IMR-90 (cell line): ENCODE data around the gene DUSP8. TPM values are rescaled to one million over a fixed set of nuclear protein-coding genes. Genes with fewer than 3 reads are reported as not detected.

Experiments
- ATAC-seq: fragments of 200-7000 bp; cut with Tn5 transposase; 2 replicates; pipeline ENCODE4 v1.9.1; 2020; ENCODE audit warnings: low read depth, mild to moderate bottlenecking, moderate library complexity
- BruUV-seq: library from RNA; stranded (reverse); fragments of 400-500 nt; replicated peaks from 2 replicates; lab custom pipeline; 2021; lab: Mats Ljungman, UMichigan
- CTCF ChIA-PET: fragments of 300-600 bp; formaldehyde crosslinking; extraction: SDS; loops from one replicate; lab custom pipeline; 2021; ENCODE audit warnings: antibody characterized with exemption; lab: Yijun Ruan, JAX
- POLR2A ChIA-PET: fragments of 300-600 bp; sonication (Branson Sonifier 250); formaldehyde crosslinking; loops from one replicate; lab custom pipeline; 2022; ENCODE audit warnings: antibody characterized with exemption; ENCODE audit not compliant: unreplicated experiment; lab: Charles Lee
- DNase-seq: peaks from one replicate; pipeline ENCODE4 v3.0.0; 2013
- H2AFZ ChIP-seq: replicated peaks from 2 replicates; pipeline ENCODE3; 2013; ENCODE audit warnings: low read length, mild to moderate bottlenecking; ENCODE audit not compliant: poor library complexity
- H2AK5ac ChIP-seq: 2 replicates; pipeline ENCODE4 v1.6.1; 2013; ENCODE audit warnings: low read depth, low read length, inconsistent platforms
- H2AK9ac ChIP-seq: replicated peaks from 2 replicates; pipeline ENCODE3; 2013; ENCODE audit warnings: mild to moderate bottlenecking, low read depth, low read length, moderate library complexity; ENCODE audit not compliant: poor library complexity
- H2BK120ac ChIP-seq: 2 replicates; pipeline ENCODE4 v1.6.1; 2013; ENCODE audit warnings: low read depth, low read length, inconsistent platforms
- H2BK15ac ChIP-seq: 3 replicates; pipeline ENCODE4 v1.6.1; 2013; ENCODE audit warnings: low read depth, low read length, inconsistent platforms
- H2BK20ac ChIP-seq: 2 replicates; pipeline ENCODE4 v1.6.1; 2013; ENCODE audit warnings: low read depth, mild to moderate bottlenecking, inconsistent platforms, low read length, moderate library complexity
- H2BK5ac ChIP-seq: 2 replicates; pipeline ENCODE4 v1.6.1; 2013; ENCODE audit warnings: mild to moderate bottlenecking, low read depth, low read length, inconsistent platforms; ENCODE audit not compliant: poor library complexity, severe bottlenecking
- H3K14ac ChIP-seq: replicated peaks from 2 replicates; pipeline ENCODE4 v1.6.1; 2013; ENCODE audit warnings: low read depth, low read length, inconsistent platforms
- H3K18ac ChIP-seq: 2 replicates; pipeline ENCODE4 v1.6.1; 2013; ENCODE audit warnings: low read depth, low read length, control low read depth
- H3K23ac ChIP-seq: 2 replicates; pipeline ENCODE4 v1.6.1; 2013; ENCODE audit warnings: low read depth, low read length, inconsistent platforms
- H3K27ac ChIP-seq: 2 replicates; pipeline ENCODE4 v1.5.1; 2013; ENCODE audit warnings: mild to moderate bottlenecking, control low read depth, low read length; ENCODE audit not compliant: insufficient read depth
- H3K27me3 ChIP-seq: 2 replicates; pipeline ENCODE4 v1.6.1; 2013; ENCODE audit warnings: low read length; ENCODE audit not compliant: control insufficient read depth, insufficient read depth
- H3K36me3 ChIP-seq: 2 replicates; pipeline ENCODE4 v1.6.1; 2013; ENCODE audit warnings: low read length, mixed read lengths; ENCODE audit not compliant: control insufficient read depth, insufficient read depth
- H3K4ac ChIP-seq: 2 replicates; pipeline ENCODE4 v1.6.1; 2013; ENCODE audit warnings: low read depth, low read length, inconsistent platforms
- H3K4me1 ChIP-seq: 2 replicates; pipeline ENCODE4 v1.6.1; 2013; ENCODE audit warnings: low read length, mixed read lengths; ENCODE audit not compliant: control insufficient read depth, insufficient read depth
- H3K4me2 ChIP-seq: 2 replicates; pipeline ENCODE4 v1.6.1; 2013; ENCODE audit warnings: low read depth, mild to moderate bottlenecking, control low read depth, low read length, moderate library complexity
- H3K4me3 ChIP-seq: 2 replicates; pipeline ENCODE4 v1.5.1; 2013; ENCODE audit warnings: low read depth, mild to moderate bottlenecking, control low read depth, low read length, moderate library complexity; ENCODE audit not compliant: insufficient read depth
- H3K56ac ChIP-seq: 2 replicates; pipeline ENCODE4 v1.6.1; 2013; ENCODE audit warnings: low read length, inconsistent platforms; ENCODE audit not compliant: insufficient read depth; ENCODE audit errors: extremely low read depth
- H3K79me1 ChIP-seq, 2 experiments: 2 replicates each; pipeline ENCODE4 v1.6.1; 2013; ENCODE audit warnings: low read length in 2 of 2, inconsistent platforms in 1 of 2, low read depth in 1 of 2
- H3K9ac ChIP-seq: 2 replicates; pipeline ENCODE4 v1.6.1; 2013; ENCODE audit warnings: low read depth, low read length, control low read depth
- H3K9me1 ChIP-seq: 2 replicates; pipeline ENCODE4 v1.6.1; 2013; ENCODE audit warnings: low read length, inconsistent platforms; ENCODE audit not compliant: insufficient read depth
- H3K9me3 ChIP-seq: 2 replicates; pipeline ENCODE4 v1.6.1; 2013; ENCODE audit warnings: low read length; ENCODE audit not compliant: control insufficient read depth, insufficient read depth
- H4K20me1 ChIP-seq: 2 replicates; pipeline ENCODE4 v1.6.1; 2013; ENCODE audit warnings: low read length, inconsistent platforms; ENCODE audit not compliant: insufficient read depth
- H4K5ac ChIP-seq: 2 replicates; pipeline ENCODE4 v1.6.1; 2013; ENCODE audit warnings: mild to moderate bottlenecking, low read depth, low read length, control low read depth
- H4K8ac ChIP-seq, 2 experiments: 2 replicates each; pipeline ENCODE4 v1.6.1; 2013; ENCODE audit warnings: low read depth in 2 of 2, low read length in 2 of 2, control low read depth in 1 of 2, inconsistent platforms in 1 of 2
- H4K91ac ChIP-seq: 2 replicates; pipeline ENCODE4 v1.6.1; 2013; ENCODE audit warnings: low read depth, low read length, inconsistent platforms; ENCODE audit not compliant: insufficient read depth
- MAZ ChIP-seq: IDR thresholded peaks from 2 replicates; pipeline ENCODE4 v1.6.1; 2012; ENCODE audit warnings: low read depth, mild to moderate bottlenecking, low read length, improper control_type of control experiment, moderate library complexity, borderline replicate concordance
- WGBS, 2 experiments: methylation state at CpG; one replicate each; pipeline versions ENCODE4 v1.1.5 to v1.1.7; 2013; ENCODE audit warnings: missing lambda C conversion rate in 2 of 2; ENCODE audit not compliant: insufficient read length in 1 of 2; ENCODE audit errors: extremely low coverage in 2 of 2; 5-methylcytosine and 5-hydroxymethylcytosine counted together
- dilution Hi-C: fragments of 300-500 bp; cut with HindIII; formaldehyde crosslinking; loops from one replicate; pipeline ENCODE4 v1.14.3; 2018; ENCODE audit warnings: low sequenced_read_pairs; ENCODE audit not compliant: unreplicated experiment
- in situ Hi-C: fragments of 300-500 bp; cut with MboI; formaldehyde crosslinking; loops from 3 replicates; pipeline ENCODE4 v1.14.3; 2019; ENCODE audit warnings: low sequenced_read_pairs, inconsistent platforms, mixed read lengths
- intact Hi-C: fragments of 100-400 bp; cut with micrococcal nuclease; formaldehyde crosslinking; loops from 2 replicates; pipeline ENCODE4 v1.10.0; 2022
- polyA plus RNA-seq, 3 experiments: library from polyadenylated mRNA; depleted of rRNA; stranded (reverse); fragments of >200 nt; gene quantifications; 2 replicates each; pipeline ENCODE4 v1.2.3, GENCODE V29; 2012; ENCODE audit warnings: low replicate concordance in 1 of 3
- total RNA-seq: library from RNA; depleted of rRNA; stranded (reverse); fragments of >200 nt; gene quantifications from 2 replicates; pipeline ENCODE4 v1.2.3, GENCODE V29; 2012

DUSP8 gene
- total and polyA plus RNA-seq, 2 of the 4 experiments (the other 2 are of a cell fraction): 0.72 to 4.2 TPM

- H2AFZ ChIP-seq: no peak overlapping the region
- H3K4me3 ChIP-seq: no peak overlapping the region
- peaks cover 82% of the 10 kb centered on the region for H4K20me1 ChIP-seq
- H3K4me2 ChIP-seq: no peak overlapping the region
- H3K4ac ChIP-seq: no peak overlapping the region
- intact Hi-C loops (no loop called here), in situ Hi-C loops (loop anchor here (25.0 kb wide), 1 partner anchor 293 kb away; the partner anchor contains the start of gene MUC5B), dilution Hi-C loops (no loop called here)
- no peak overlapping the region for H4K5ac ChIP-seq
- WGBS, 2 experiments: 83% methylated on average over 2 of the region's 11 CpGs; no CpG with 5 or more reads in 1 of the 2 experiments
- H4K8ac ChIP-seq: no peak overlapping the region
- DNase-seq (no peak), ATAC-seq (no peak)
- no peaks in the 10 kb centered on the region for H3K27me3 ChIP-seq
- BruUV-seq: no TSS peak
- H2BK120ac ChIP-seq: no peak overlapping the region
- H3K9me1 ChIP-seq: 0 out of 2 replicates have a peak, but pooled peaks cover 2% of the 10 kb centered on the region
- no peak overlapping the region for H2AK9ac ChIP-seq
- ChIA-PET POLR2A (no interaction called here), CTCF (no interaction called here)
- H3K79me1 ChIP-seq: peaks cover 10 to 66% of the 10 kb centered on the region in 2 experiments
- no peak overlapping the region for H2BK5ac ChIP-seq
- H3K14ac ChIP-seq: no peak overlapping the region
- H3K18ac ChIP-seq: no peak overlapping the region
- H3K56ac ChIP-seq: no peak overlapping the region
- no peak overlapping the region for H4K91ac ChIP-seq
- H3K36me3 ChIP-seq: no peaks in the 10 kb centered on the region
- H3K9me3 ChIP-seq: no peaks in the 10 kb centered on the region
- H3K9ac ChIP-seq: no peak overlapping the region
- no peak overlapping the region for H2BK15ac ChIP-seq
- H2BK20ac ChIP-seq: no peak overlapping the region
- no peak overlapping the region for H2AK5ac ChIP-seq
- H3K4me1 ChIP-seq: no peaks in the 10 kb centered on the region; the same call in 1 of the 2 replicates
- TF ChIP-seq MAZ: no peak
- H3K27ac ChIP-seq: no peak overlapping the region
- H3K23ac ChIP-seq: no peak overlapping the region
Observed at GRCh38 chr11:1505480-1505879, 66.6 kb downstream of the DUSP8 start.
